Smooth muscle cell of the coronary artery (primary cell): ENCODE measurements around the gene CENPT. TPM values are rescaled to one million over a fixed set of nuclear protein-coding genes. Genes with fewer than 3 reads are reported as not detected.

Experiments used
- total RNA-seq: library from RNA; depleted of rRNA; stranded (reverse); fragments of >200 nt; gene quantifications from 2 replicates; pipeline ENCODE4 v1.2.3, GENCODE V29; 2014; ENCODE audit warnings: low replicate concordance

The CENPT gene, protein sequence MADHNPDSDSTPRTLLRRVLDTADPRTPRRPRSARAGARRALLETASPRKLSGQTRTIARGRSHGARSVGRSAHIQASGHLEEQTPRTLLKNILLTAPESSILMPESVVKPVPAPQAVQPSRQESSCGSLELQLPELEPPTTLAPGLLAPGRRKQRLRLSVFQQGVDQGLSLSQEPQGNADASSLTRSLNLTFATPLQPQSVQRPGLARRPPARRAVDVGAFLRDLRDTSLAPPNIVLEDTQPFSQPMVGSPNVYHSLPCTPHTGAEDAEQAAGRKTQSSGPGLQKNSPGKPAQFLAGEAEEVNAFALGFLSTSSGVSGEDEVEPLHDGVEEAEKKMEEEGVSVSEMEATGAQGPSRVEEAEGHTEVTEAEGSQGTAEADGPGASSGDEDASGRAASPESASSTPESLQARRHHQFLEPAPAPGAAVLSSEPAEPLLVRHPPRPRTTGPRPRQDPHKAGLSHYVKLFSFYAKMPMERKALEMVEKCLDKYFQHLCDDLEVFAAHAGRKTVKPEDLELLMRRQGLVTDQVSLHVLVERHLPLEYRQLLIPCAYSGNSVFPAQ
- total RNA-seq = 18.3 and 23.8 TPM in 2 replicates

DNA sequence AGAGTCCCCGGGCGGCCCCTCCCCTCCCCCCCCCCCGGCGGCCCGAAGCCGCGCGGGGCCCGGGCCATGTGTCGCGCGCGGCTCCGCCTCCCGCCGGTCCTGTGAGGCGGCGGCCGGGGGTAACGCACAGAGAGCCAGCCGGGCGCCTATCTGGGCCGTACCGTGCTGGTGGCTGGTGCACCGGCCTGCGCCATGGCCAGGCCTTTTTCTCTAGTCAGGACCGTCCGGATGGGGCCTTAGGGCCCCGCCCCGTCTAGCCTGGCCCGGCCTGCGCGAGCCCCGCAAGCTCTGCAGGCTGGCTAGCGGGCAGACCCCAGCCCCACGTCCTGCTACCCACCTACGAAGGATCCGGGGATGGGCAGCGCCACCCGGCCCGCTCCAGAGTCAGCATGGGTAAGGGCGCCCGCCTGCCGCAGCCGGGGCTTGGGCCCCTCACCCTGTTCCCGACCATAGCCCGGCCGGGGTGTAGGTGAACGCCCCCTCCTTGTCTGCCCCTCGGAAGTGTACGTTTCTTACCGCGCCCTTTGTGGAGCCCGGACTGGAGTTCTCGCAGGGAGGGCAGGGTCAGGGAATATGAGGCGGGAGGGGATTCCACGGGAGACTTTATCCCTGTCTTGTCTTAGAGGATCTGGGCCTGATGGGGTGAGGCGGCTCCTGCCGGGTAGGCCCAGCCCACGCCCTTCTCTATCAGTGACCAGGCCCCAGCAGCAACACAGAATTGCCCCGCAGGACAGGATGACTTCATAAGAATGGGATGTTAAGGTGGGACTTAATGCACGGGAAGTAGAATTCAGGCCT, at the start of gene CENPT:
CENPT (minus strand) TSS at position 630 of the 798 bp plus-strand sequence. CDS start 13,834 bp downstream, outside the sequence.

DNA sequence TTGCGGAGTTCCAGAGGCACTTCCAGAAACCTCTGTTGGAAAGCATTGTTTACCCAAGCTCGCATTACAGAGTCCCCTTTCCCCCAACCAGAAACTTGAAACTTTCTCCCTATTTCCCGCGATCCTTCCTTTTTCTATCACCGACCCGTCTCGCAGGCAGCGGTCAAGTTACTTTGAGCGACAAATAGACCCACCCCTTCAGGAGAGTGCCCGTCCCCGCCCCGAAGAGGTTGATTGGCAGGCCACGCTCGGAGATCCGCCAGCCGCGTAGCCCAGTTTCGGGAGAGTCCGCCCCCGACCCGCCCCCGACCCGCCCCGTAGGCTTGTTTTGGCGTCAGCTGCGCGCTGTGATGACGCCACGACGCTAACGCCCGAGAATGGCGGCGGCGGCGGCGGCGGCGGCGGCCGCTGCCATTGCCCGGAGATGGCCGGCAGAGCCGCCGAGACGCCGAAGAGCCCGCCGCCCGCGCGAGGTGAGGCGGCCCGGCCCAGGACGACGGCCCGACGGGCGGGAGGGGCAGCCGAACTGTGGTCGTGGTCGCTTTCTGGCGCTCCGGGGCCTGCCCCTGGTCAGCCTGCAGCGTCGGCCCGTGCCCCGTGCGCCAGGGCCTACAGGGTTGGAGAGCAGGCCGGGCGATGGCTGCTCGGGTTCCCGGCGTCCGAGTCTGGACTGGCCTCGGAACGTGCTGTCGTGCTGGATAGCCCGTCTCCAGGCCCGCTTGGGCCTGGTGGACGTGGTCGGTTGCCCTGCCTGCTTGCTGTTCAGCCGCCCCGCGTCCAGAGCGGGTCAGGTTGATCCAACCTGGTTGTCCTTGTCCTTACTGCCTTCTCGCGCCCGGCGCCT, 45.6 kb upstream of the CENPT start, which contains the start of gene PSKH1:
PSKH1 (plus strand) TSS at position 356 of the 844 bp plus-strand sequence. CDS start 15,496 bp downstream, outside the sequence.

DNA sequence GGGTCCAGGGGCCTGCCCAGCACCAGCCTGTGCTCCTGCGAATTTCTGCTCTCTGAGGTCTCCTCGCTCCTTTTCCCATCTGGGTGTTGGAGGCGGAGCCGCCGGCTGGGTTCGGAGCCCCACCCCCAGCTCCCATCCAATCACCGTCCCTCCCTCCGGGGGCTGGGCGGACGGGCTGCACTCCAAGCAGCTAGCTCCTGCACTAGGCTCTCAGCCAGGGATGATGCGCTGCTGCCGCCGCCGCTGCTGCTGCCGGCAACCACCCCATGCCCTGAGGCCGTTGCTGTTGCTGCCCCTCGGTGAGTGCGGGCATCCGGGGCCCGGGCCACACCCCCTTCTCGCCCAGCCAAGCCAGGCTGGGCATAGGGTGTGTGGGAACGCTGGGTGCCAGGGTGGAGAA, 37.2 kb upstream of the CENPT start, which contains the start of gene NRN1L:
NRN1L (plus strand) TSS at position 202 of the 400 bp plus-strand sequence; CDS start at position 221, 19 bp downstream.

DNA sequence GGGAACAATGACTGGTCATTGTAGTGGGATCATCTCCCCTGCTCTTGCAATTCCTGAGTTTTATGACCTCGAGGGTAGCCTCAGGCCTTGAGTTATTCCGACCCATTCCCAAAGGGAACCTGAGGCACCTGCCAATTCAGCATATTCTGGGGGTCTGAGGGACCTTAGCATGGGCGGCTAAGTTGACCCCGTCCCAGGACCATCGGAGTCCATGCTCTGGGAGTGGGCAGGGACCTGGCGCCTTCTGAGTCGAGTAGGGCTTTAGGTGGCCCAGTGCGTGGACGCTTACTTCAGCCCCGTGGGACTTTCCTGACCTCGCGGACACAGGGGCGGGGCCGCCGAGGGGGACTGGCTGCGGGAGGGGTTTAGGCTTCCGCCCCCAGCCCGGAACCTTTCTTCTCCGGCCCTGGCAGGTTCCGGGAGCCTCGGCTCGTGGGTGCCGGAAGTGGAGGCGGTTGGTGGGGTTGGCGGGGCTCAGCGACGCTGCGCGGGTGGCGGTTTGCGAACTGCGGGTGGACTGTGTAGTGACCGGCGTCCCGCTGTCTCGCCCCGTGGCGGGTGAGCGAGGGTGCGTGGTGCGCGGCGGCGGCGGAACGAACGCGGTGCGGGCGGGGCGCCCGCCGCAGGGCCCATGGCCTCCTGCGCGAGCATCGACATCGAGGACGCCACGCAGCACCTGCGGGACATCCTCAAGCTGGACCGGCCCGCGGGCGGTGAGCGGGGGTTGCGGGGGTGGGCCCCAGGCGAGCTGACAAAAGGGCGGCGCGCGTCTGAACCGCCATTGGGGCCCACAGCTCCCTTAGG, 25.3 kb upstream of the CENPT start, which contains the start of gene EDC4:
EDC4 (plus strand) TSS at position 422 of the 804 bp plus-strand sequence; CDS start at position 632, 210 bp downstream.

DNA sequence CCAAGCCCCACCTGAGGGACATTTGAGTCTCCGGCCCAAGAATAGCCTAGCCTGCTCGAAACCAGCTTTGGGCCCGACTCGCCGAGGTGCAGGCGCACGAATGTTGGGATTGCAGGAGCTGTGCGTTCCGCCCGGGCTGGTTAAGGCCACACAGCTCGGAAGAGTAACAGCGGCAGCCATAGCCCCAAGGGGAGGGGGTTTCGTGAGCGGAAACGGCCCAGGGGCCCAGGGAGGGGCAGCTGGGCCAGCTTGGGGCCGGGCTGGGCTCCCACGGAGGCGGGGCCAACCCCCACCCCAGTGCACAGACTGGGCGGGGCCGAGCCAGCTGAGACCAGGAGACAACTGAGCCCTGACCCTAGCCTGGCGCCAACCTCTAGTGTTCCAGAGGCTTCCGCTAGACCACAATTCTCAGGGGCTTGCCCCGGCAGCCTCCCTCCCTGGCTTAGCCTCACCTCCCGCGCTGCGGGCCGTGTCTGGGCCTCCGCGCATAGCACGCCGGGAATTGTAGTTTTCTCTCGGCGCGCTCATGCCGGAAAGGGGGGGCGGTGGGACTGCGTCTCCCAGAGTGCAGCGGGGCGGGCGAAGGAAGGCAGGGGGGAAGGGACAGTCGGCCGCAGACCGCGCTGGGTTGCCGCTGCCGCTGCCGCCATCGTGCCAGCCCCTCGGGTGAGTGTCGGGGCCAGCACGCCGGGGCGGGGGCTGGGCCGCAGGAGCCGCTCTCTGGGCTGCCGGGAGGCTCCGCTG, 1.0 kb downstream of the CENPT start, which contains the start of gene NUTF2:
NUTF2 (plus strand) TSS at position 614 of the 744 bp plus-strand sequence. CDS start 18,198 bp downstream, outside the sequence.

DNA sequence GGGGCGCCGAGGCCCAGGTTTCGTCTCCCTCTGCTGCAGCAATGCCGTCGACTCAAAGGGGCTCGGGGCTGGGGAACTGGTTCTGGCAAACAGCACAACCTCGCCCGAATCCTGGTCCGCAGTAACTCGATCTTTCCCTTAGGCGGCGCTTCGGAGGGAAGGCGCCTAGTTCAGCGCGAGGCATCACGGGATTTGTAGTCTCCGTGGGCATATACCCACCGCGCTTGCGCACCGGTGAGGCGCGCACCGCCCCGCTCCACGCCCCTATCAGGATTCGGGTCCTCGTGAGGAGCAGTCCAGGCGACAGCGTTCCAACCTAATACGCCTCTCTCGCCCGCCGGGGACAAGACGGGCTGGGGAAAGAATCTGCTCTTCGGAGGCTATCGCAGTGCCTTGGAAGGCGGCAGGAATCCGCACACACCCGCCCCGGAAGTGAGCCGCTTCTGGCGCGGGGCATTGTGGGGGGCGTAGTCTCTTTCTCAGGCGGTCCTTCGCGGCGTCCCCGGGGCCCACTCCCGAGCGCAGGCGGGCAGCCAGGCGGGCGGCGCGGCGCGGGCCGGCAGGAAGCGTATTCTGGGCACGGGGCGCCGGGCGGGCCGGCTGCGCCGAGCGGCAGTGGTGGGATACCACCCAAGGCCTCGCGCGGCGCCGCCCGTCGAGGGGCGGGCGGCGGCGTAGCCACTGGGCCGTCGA, 5.5 kb downstream of the CENPT start, which contains the start of gene THAP11:
THAP11 (plus strand) TSS at position 505 of the 693 bp plus-strand sequence. CDS start 235 bp downstream, outside the sequence.

DNA sequence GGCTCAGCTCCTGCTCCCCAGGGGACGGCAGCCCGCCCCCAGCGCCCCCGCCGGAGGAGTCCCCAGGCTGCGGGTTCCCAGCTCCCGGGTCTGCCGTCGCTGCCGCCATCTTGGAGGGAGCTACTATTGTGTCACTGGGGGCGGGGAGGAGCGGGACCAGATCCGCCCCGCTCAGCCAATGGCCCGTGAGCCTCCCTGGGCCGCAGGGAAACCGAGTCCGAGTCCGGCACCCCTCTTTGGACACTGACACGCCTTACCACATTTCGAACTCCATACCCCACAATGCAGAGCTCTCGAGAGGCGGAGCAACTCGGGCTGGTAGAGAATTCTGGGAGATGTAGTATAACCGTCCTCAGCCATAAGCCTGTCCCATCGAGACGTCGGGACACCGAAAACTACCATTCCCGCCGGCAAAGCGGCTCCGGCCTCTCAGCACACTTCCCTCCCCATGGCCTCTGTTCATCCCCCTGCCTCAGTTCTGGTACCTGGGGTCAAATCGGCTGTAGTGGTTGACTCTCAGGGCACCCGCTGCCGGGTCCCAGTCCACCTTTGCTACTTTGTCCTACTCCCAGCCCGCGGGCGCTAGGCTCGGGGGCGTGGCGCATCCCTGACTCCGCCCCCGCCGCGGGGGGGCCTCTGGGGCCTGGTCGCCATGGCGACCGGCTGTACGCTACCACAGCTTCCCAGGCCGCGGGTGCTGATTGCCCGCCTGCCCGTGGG, 40.9 kb downstream of the CENPT start, which contains the start of the genes RANBP10 and TSNAXIP1:
RANBP10 (minus strand) TSS at position 133 of the 720 bp plus-strand sequence; CDS start at position 109, 24 bp downstream.
TSNAXIP1 (plus strand) TSS at position 462 of the 720 bp plus-strand sequence. CDS start 261 bp downstream, outside the sequence.

Other genes with a start within 250 kb of the CENPT start
- 0.15 TPM in 1 of 2 replicates, not detected in the other for gene CARMIL2, start 202.5 kb downstream of the CENPT start, total RNA-seq
- gene ACD, start 187.4 kb downstream of the CENPT start, total RNA-seq = 7.6 and 9.8 TPM in 2 replicates
- gene PARD6A, start 186.7 kb downstream of the CENPT start, total RNA-seq = 0.60 and 1.1 TPM in 2 replicates
- 11.8 and 13.8 TPM in 2 replicates for gene ENKD1, start 180.9 kb downstream of the CENPT start, total RNA-seq
- 1.6 and 3.6 TPM in 2 replicates for gene C16orf86, start 180.9 kb downstream of the CENPT start, total RNA-seq
- gene GFOD2, start 128.4 kb downstream of the CENPT start, total RNA-seq = 14.1 and 18.0 TPM in 2 replicates
- gene RANBP10, start 41.1 kb downstream of the CENPT start, total RNA-seq = 2.7 and 5.9 TPM in 2 replicates
- gene TSNAXIP1, start 40.8 kb downstream of the CENPT start, total RNA-seq = 1.2 and 1.9 TPM in 2 replicates
- gene THAP11, start 5.4 kb downstream of the CENPT start, total RNA-seq = 26.3 and 47.7 TPM in 2 replicates
- 79.6 and 157 TPM in 2 replicates for gene NUTF2, start 760 bp downstream of the CENPT start, total RNA-seq
- 46.8 and 50.8 TPM in 2 replicates for gene EDC4, start 25.4 kb upstream of the CENPT start, total RNA-seq
- gene NRN1L, start 37.2 kb upstream of the CENPT start, total RNA-seq = not detected in 2 replicates
- 13.5 and 31.1 TPM in 2 replicates for gene PSKH1, start 45.6 kb upstream of the CENPT start, total RNA-seq
- gene CTRL, start 84.2 kb upstream of the CENPT start, total RNA-seq = 0.38 TPM in 1 of 2 replicates, not detected in the other
- 64.9 and 89.9 TPM in 2 replicates for gene PSMB10, start 89.2 kb upstream of the CENPT start, total RNA-seq
- 3.3 and 4.6 TPM in 2 replicates for gene LCAT, start 96.4 kb upstream of the CENPT start, total RNA-seq
- 119 and 184 TPM in 2 replicates for gene SLC12A4, start 120.9 kb upstream of the CENPT start, total RNA-seq
- gene DPEP3, start 132.8 kb upstream of the CENPT start, total RNA-seq = not detected in 2 replicates
- gene DPEP2, start 151.8 kb upstream of the CENPT start, total RNA-seq = not detected in 2 replicates
- not detected in 2 replicates for gene DPEP2NB, start 168.2 kb upstream of the CENPT start, total RNA-seq
- gene DDX28, start 175.5 kb upstream of the CENPT start, total RNA-seq = 4.9 and 8.7 TPM in 2 replicates
- 11.7 and 14.4 TPM in 2 replicates for gene DUS2, start 175.6 kb upstream of the CENPT start, total RNA-seq
- 5.9 and 8.2 TPM in 2 replicates for gene NFATC3, start 237.7 kb upstream of the CENPT start, total RNA-seq